ENCODE measurements around the gene SNX4. TPM values are rescaled to one million over a fixed set of nuclear protein-coding genes. Genes with fewer than 3 reads are reported as not detected.
"Not testable (repeated sequence)": the region's sequence is repeated elsewhere in the genome, so short reads cannot be mapped to it uniquely, and the experiment has no call there.

The SNX4 gene
- total and polyA plus RNA-seq, 8 donors = 10.5 to 81.1 (median 40.9) TPM

GRCh38 chr3:125416235-125416634 lies 103.8 kb downstream of the SNX4 start:
- no peak overlapping the region for H3K27ac ChIP-seq
- no peaks in the 10 kb centered on the region for H3K27me3 ChIP-seq
- intact Hi-C loops (cut with DNase I; ENCODE audit: low total_unique reads) = no loop called here
- H3K4me1 ChIP-seq = no peaks in the 10 kb centered on the region
- no peak for TF ChIP-seq POLR2A (IDR thresholded peaks at IDR 0.05)
- TF ChIP-seq POLR2AphosphoS5 (IDR thresholded peaks at IDR 0.05) = no peak
- no peak for TF ChIP-seq CTCF (IDR thresholded peaks at IDR 0.05)
- TF ChIP-seq EP300 (IDR thresholded peaks at IDR 0.05) = no peak
- 73 to 87% (median 83%) methylated on average over 3 of the region's 3 CpGs for WGBS, 5 donors
- H3K9me3 ChIP-seq = no peaks in the 10 kb centered on the region
- H3K4me3 ChIP-seq = no peak overlapping the region
- no peaks in the 10 kb centered on the region for H3K36me3 ChIP-seq
- no peak for DNase-seq

- intact Hi-C loops (cut with DNase I; ENCODE audit: low total_unique reads) = no loop called here
- no peak for DNase-seq
- Histone ChIP-seq H3K36me3 (no peaks in the 10 kb centered on the region), H3K4me1 (no peaks in the 10 kb centered on the region), H3K9me3 (no peaks in the 10 kb centered on the region), H3K27ac (no peak overlapping the region), H3K4me3 (no peak overlapping the region), H3K27me3 (no peaks in the 10 kb centered on the region)
- no peak for TF ChIP-seq EP300 (IDR thresholded peaks at IDR 0.05)
- no peak for TF ChIP-seq POLR2A (IDR thresholded peaks at IDR 0.05)
- no peak for TF ChIP-seq POLR2AphosphoS5 (IDR thresholded peaks at IDR 0.05)
- no peak for TF ChIP-seq CTCF (IDR thresholded peaks at IDR 0.05)
- 65 to 76% (median 74%) methylated on average over 8 of the region's 8 CpGs for WGBS, 5 donors
These were observed 105.3 kb downstream of the SNX4 start for GRCh38 chr3:125414669-125415068.

GRCh38 chr3:125410922-125411321 lies 109.1 kb downstream of the SNX4 start:
- no peak overlapping the region for H3K27ac ChIP-seq
- H3K4me3 ChIP-seq = no peak overlapping the region
- 88 to 93% (median 91%) methylated on average over 6 of the region's 6 CpGs for WGBS, 5 donors
- no peaks in the 10 kb centered on the region for H3K9me3 ChIP-seq
- TF ChIP-seq POLR2AphosphoS5 (IDR thresholded peaks at IDR 0.05) (no peak), POLR2A (IDR thresholded peaks at IDR 0.05) (no peak), EP300 (IDR thresholded peaks at IDR 0.05) (no peak), CTCF (IDR thresholded peaks at IDR 0.05) (no peak)
- H3K27me3 ChIP-seq = no peaks in the 10 kb centered on the region
- no peaks in the 10 kb centered on the region for H3K36me3 ChIP-seq
- no peak for DNase-seq
- intact Hi-C loops (cut with DNase I; ENCODE audit: low total_unique reads) = no loop called here
- no peaks in the 10 kb centered on the region for H3K4me1 ChIP-seq

GRCh38 chr3:125406070-125406469 lies 113.9 kb downstream of the SNX4 start:
- Histone ChIP-seq H3K4me3 (no peak overlapping the region), H3K4me1 (no peaks in the 10 kb centered on the region), H3K27ac (no peak overlapping the region), H3K9me3 (no peaks in the 10 kb centered on the region), H3K36me3 (no peaks in the 10 kb centered on the region), H3K27me3 (no peaks in the 10 kb centered on the region)
- no peak for TF ChIP-seq EP300 (IDR thresholded peaks at IDR 0.05)
- no peak for TF ChIP-seq POLR2AphosphoS5 (IDR thresholded peaks at IDR 0.05)
- no peak for TF ChIP-seq CTCF (IDR thresholded peaks at IDR 0.05)
- TF ChIP-seq POLR2A (IDR thresholded peaks at IDR 0.05) = no peak
- DNase-seq = no peak
- WGBS, 5 donors = 74 to 95% (median 90%) methylated on average over 2 of the region's 2 CpGs
- intact Hi-C loops (cut with DNase I; ENCODE audit: low total_unique reads) = no loop called here

- H3K4me1 ChIP-seq; intact Hi-C loops (cut with DNase I; ENCODE audit: low total_unique reads); H3K27me3 ChIP-seq; H3K4me3 ChIP-seq; H3K27ac ChIP-seq; H3K9me3 ChIP-seq; H3K36me3 ChIP-seq; DNase-seq: not testable (repeated sequence)
- 92 to 96% (median 94%) methylated on average over 4 of the region's 4 CpGs for WGBS, 5 donors
These were observed 114.5 kb downstream of the SNX4 start for GRCh38 chr3:125405515-125405914.

All from stomach (tissue), 9 donors.